Spleen (tissue), 11 donors: ENCODE results near the gene PMCH. TPM values are rescaled to one million over a fixed set of nuclear protein-coding genes. Genes with fewer than 3 reads are reported as not detected.
"Not testable (repeated sequence)": the region's sequence is repeated elsewhere in the genome, so short reads cannot be mapped to it uniquely, and the experiment has no call there.

ENCODE experiments used
- DNase-seq: peaks from one replicate; pipeline ENCODE4 v3.0.0-alpha.2; 2020
- H3K27ac ChIP-seq, 8 donors: fragments of 200-600 bp; sonication (generic) in 7 of 8; 1 replicate in 4 of 8; 2 replicates in 4 of 8; pipeline versions ENCODE4 v1.5.0 to v1.8.0; 2016 to 2021; ENCODE audit warnings: inconsistent platforms in 4 of 8, mild to moderate bottlenecking in 4 of 8, moderate library complexity in 1 of 8
- H3K27me3 ChIP-seq, 7 donors: fragments of 200-600 bp; sonication (generic) in 6 of 7; replicated peaks in 1 of 7; 1 replicate in 4 of 7; 2 replicates in 3 of 7; pipeline versions ENCODE4 v1.5.0 to v1.8.0; 2016 to 2021; ENCODE audit warnings: inconsistent platforms in 3 of 7, mild to moderate bottlenecking in 1 of 7
- H3K36me3 ChIP-seq, 6 donors: fragments of 200-600 bp; sonication (generic) in 5 of 6; 1 replicate in 4 of 6; 2 replicates in 2 of 6; pipeline versions ENCODE4 v1.5.0 to v1.8.0; 2016 to 2021; ENCODE audit warnings: inconsistent platforms in 2 of 6
- H3K4me1 ChIP-seq, 6 donors: fragments of 200-600 bp; sonication (generic) in 5 of 6; 1 replicate in 3 of 6; 2 replicates in 3 of 6; pipeline versions ENCODE4 v1.5.0 to v1.8.0; 2016 to 2021; ENCODE audit warnings: inconsistent platforms in 3 of 6
- H3K4me3 ChIP-seq, 8 donors: fragments of 200-600 bp; sonication (generic) in 7 of 8; 1 replicate in 4 of 8; 2 replicates in 4 of 8; pipeline versions ENCODE4 v1.5.0 to v1.8.0; 2016 to 2021; ENCODE audit warnings: inconsistent platforms in 4 of 8, mild to moderate bottlenecking in 4 of 8, moderate library complexity in 2 of 8
- H3K9me3 ChIP-seq, 8 donors: fragments of 200-600 bp; sonication (generic) in 7 of 8; 1 replicate in 4 of 8; 2 replicates in 4 of 8; pipeline versions ENCODE4 v1.5.0 to v1.8.0; 2016 to 2021; ENCODE audit warnings: inconsistent platforms in 4 of 8
- POLR2A ChIP-seq, 3 donors: fragments of 450-650 bp; IDR thresholded peaks; one replicate each; pipeline ENCODE4 v1.5.1; 2017; ENCODE audit warnings: antibody characterized with exemption in 3 of 3, mild to moderate bottlenecking in 1 of 3
- POLR2AphosphoS5 ChIP-seq, 3 donors: sonication (generic); formaldehyde crosslinking; IDR thresholded peaks; one replicate each; pipeline ENCODE4 v1.5.1; 2017; ENCODE audit warnings: antibody characterized with exemption in 3 of 3
- WGBS, 5 donors: extraction: QIAGEN DNeasy Blood & Tissue Kit in 3 of 5; methylation state at CpG; one replicate each; pipeline versions ENCODE4 v1.1.5 to v1.1.7; 2013 to 2018; 5-methylcytosine and 5-hydroxymethylcytosine counted together
- intact Hi-C: fragments of 100-400 bp; cut with DNase I; formaldehyde crosslinking; loops from one replicate; pipeline ENCODE4 v1.15.0; 2023; ENCODE audit warnings: low total_unique reads
- polyA plus RNA-seq, 3 donors: library from polyadenylated mRNA; stranded (reverse); fragments of 200-250 nt; gene quantifications; one replicate each; pipeline ENCODE4 v1.2.1, GENCODE V29; 2013
- total RNA-seq, 7 donors: library from RNA; depleted of rRNA in 3 of 7; stranded (reverse); fragments of >200 nt in 3 of 7; fragmentation: NEBNext Ultra II Directional in 4 of 7; extraction: Animal tissue kit (Norgen Biotek cat#: 25700) in 4 of 7; gene quantifications; one replicate each; pipeline versions ENCODE4 v1.1.0 to v1.2.1, GENCODE V29; 2016 to 2021
- TF ChIP-seq, protein P1 (sequence below), 11 experiments: fragments of 200-600 bp in 7 of 11; fragments of 450-650 bp in 4 of 11; sonication (generic) in 4 of 11; IDR thresholded peaks in 8 of 11; conservative IDR thresholded peaks in 3 of 11; 1 replicate in 7 of 11; 2 replicates in 4 of 11; pipeline versions ENCODE4 v1.4.0 to v1.8.0; 2016 to 2021; ENCODE audit warnings: antibody characterized with exemption in 11 of 11, inconsistent platforms in 4 of 11, mild to moderate bottlenecking in 1 of 11
- donor health status: healthy with polysubstance abuse.
- donor health status: DM: no; HTN: no; CAD: no; lungs with moderate emphysema.
- donor health status: DM: no; HTN: no; CAD: no.
- donor health status: Bipolar disorder and iron deficiency.
- donor health status: healthy.
- donor health status: DM: no; HTN: no; CAD: no.
- donor health status: DM: yes; HTN: yes; CAD: no.

The PMCH gene
- total and polyA plus RNA-seq, 10 donors: 0.17 to 2.4 (median 0.64) TPM; not detected in 6

- no peak overlapping the region for H3K27ac ChIP-seq
- no peaks in the 10 kb centered on the region for H3K36me3 ChIP-seq
- intact Hi-C loops: no loop called here
- DNase-seq: no peak
- H3K27me3 ChIP-seq: no peaks in the 10 kb centered on the region
- TF ChIP-seq POLR2A (IDR thresholded peaks at IDR 0.05): no peak
- no peak for TF ChIP-seq POLR2AphosphoS5 (IDR thresholded peaks at IDR 0.05)
- TF ChIP-seq, protein P1, sequence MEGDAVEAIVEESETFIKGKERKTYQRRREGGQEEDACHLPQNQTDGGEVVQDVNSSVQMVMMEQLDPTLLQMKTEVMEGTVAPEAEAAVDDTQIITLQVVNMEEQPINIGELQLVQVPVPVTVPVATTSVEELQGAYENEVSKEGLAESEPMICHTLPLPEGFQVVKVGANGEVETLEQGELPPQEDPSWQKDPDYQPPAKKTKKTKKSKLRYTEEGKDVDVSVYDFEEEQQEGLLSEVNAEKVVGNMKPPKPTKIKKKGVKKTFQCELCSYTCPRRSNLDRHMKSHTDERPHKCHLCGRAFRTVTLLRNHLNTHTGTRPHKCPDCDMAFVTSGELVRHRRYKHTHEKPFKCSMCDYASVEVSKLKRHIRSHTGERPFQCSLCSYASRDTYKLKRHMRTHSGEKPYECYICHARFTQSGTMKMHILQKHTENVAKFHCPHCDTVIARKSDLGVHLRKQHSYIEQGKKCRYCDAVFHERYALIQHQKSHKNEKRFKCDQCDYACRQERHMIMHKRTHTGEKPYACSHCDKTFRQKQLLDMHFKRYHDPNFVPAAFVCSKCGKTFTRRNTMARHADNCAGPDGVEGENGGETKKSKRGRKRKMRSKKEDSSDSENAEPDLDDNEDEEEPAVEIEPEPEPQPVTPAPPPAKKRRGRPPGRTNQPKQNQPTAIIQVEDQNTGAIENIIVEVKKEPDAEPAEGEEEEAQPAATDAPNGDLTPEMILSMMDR (IDR thresholded peaks at IDR 0.05 in 8 of 11, conservative IDR thresholded peaks at IDR 0.05 in 3 of 11): no peak
- no peak overlapping the region for H3K4me3 ChIP-seq
- H3K4me1 ChIP-seq: no peaks in the 10 kb centered on the region
- no peaks in the 10 kb centered on the region for H3K9me3 ChIP-seq
These were observed 25.7 kb downstream of the PMCH start for GRCh38 chr12:102171951-102172350.

- H3K4me3 ChIP-seq: no peak overlapping the region
- DNase-seq: no peak
These were observed 27.6 kb downstream of the PMCH start for GRCh38 chr12:102169922-102170621.

GRCh38 chr12:102167821-102168604 lies 29.6 kb downstream of the PMCH start:
- no peak overlapping the region for H3K4me3 ChIP-seq
- TF ChIP-seq, protein P1 (IDR thresholded peaks at IDR 0.05 in 8 of 11, conservative IDR thresholded peaks at IDR 0.05 in 3 of 11): no peak
- no peak for TF ChIP-seq POLR2AphosphoS5 (IDR thresholded peaks at IDR 0.05)
- TF ChIP-seq POLR2A (IDR thresholded peaks at IDR 0.05): no peak
- no peaks in the 10 kb centered on the region for H3K9me3 ChIP-seq
- no peak for DNase-seq
- H3K27ac ChIP-seq: no peak overlapping the region
- no peaks in the 10 kb centered on the region for H3K27me3 ChIP-seq
- H3K36me3 ChIP-seq: no peaks in the 10 kb centered on the region
- H3K4me1 ChIP-seq: no peaks in the 10 kb centered on the region
- intact Hi-C loops: loop anchor here (5.0 kb wide), 1 partner anchor 314 kb away; the partner anchor contains the start of gene IGF1

More at GRCh38 chr12:102169922-102170621, 27.6 kb downstream of the PMCH start:
- 93 to 98% (median 96%) methylated on average over 2 of the region's 2 CpGs for WGBS, 5 donors
- H3K4me1 ChIP-seq: no peaks in the 10 kb centered on the region
- TF ChIP-seq, protein P1 (IDR thresholded peaks at IDR 0.05 in 8 of 11, conservative IDR thresholded peaks at IDR 0.05 in 3 of 11): peak; percentile 38 to 73 (median 67)
- no peak for TF ChIP-seq POLR2AphosphoS5 (IDR thresholded peaks at IDR 0.05)
- no peak for TF ChIP-seq POLR2A (IDR thresholded peaks at IDR 0.05)
- intact Hi-C loops: loop anchor here (5.0 kb wide), 1 partner anchor 312 kb away; the partner anchor contains the start of gene IGF1
- H3K9me3 ChIP-seq: no peaks in the 10 kb centered on the region
- H3K27me3 ChIP-seq: no peaks in the 10 kb centered on the region
- no peak overlapping the region for H3K27ac ChIP-seq
- H3K36me3 ChIP-seq: no peaks in the 10 kb centered on the region

DNA sequence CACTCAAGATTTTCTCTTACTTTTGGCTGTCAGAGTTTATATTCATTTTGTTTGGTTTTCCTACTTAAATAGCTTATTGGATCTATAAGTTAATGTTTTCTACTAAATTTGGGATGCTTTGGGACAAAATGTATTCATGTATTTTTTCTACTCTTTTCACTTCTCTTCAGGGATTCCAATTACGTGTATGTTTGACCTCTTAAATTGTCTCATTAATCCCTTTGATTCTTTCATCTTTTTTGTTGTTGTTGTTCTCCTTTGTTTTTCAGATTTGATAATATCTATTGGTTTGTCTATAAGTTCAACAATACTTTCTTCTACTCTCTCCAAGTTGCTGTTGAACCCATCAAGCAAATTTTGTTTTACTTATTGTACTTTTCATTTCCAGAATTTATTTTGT lies 34.2 kb downstream of the PMCH start:
- Histone ChIP-seq H3K36me3 (no peaks in the 10 kb centered on the region), H3K4me1 (no peaks in the 10 kb centered on the region), H3K27ac (no peak overlapping the region), H3K9me3 (no peaks in the 10 kb centered on the region), H3K27me3 (no peaks in the 10 kb centered on the region), H3K4me3 (no peak overlapping the region)
- TF ChIP-seq POLR2A (IDR thresholded peaks at IDR 0.05) (no peak), POLR2AphosphoS5 (IDR thresholded peaks at IDR 0.05) (no peak)
- TF ChIP-seq, protein P1 (IDR thresholded peaks at IDR 0.05 in 8 of 11, conservative IDR thresholded peaks at IDR 0.05 in 3 of 11): no peak
- DNase-seq: no peak
- intact Hi-C loops: no loop called here
- 90 to 100% (median 97%) methylated on average over 1 of the region's 1 CpG for WGBS, 5 donors

- DNase-seq, H3K4me3 ChIP-seq, H3K27me3 ChIP-seq, H3K9me3 ChIP-seq, H3K27ac ChIP-seq, intact Hi-C loops, H3K4me1 ChIP-seq: not testable (repeated sequence)
- 96 to 100% (median 100%) methylated on average over 3 of the region's 3 CpGs for WGBS, 5 donors
- peaks cover 0 to 26% (median 0%) of the 10 kb centered on the region in 6 donors for H3K36me3 ChIP-seq
These were observed 42.4 kb downstream of the PMCH start for GRCh38 chr12:102155206-102155605.

GRCh38 chr12:102147062-102147587 lies 50.5 kb downstream of the PMCH start:
- H3K36me3 ChIP-seq: peaks cover 0 to 14% (median 0%) of the 10 kb centered on the region in 6 donors
- H3K27ac ChIP-seq, intact Hi-C loops, H3K4me1 ChIP-seq, H3K9me3 ChIP-seq, H3K27me3 ChIP-seq, DNase-seq, H3K4me3 ChIP-seq: not testable (repeated sequence)
- WGBS, 5 donors: 94 to 99% (median 98%) methylated on average over 3 to 4 of the region's 4 CpGs
